ENCODE data around the gene WDR27. TPM values are rescaled to one million over a fixed set of nuclear protein-coding genes. Genes with fewer than 3 reads are reported as not detected.

The WDR27 gene
- polyA plus RNA-seq, 2 of the 4 experiments (the other 2 are of a cell fraction) = 18.9 to 36.1 TPM

- no peak overlapping the region for H3K4me2 ChIP-seq
- no peak for FAIRE-seq
- CTCF ChIA-PET = no interaction called here
Observed at GRCh38 chr6:169424821-169425240, 277.0 kb downstream of the WDR27 start.

GRCh38 chr6:169424149-169424804 is 277.6 kb downstream of the WDR27 start:
- POLR2A ChIA-PET = no interaction called here
- FAIRE-seq (no peak), ATAC-seq (no peak), DNase-seq (ENCODE audit: low read depth in 1 of 2, low spot score in 1 of 2) (no peak)
- Histone ChIP-seq H3K4me3 (no peak overlapping the region), H3K27ac (no peak overlapping the region), H3K9me3 (no peaks in the 10 kb centered on the region), H3K4me2 (no peak overlapping the region), H3K4me1 (peaks cover 8% of the 10 kb centered on the region; the same call in 1 of the 3 replicates)
- TF ChIP-seq MAZ (IDR thresholded peaks at IDR 0.05; ENCODE audit: borderline replicate concordance, low read depth, low read length) (no peak), MAFK (IDR thresholded peaks at IDR 0.05; ENCODE audit: partially characterized antibody) (no peak), FOSL2 (IDR thresholded peaks at IDR 0.05) (no peak), FOSL2 (CRISPR knock-in tag; IDR thresholded peaks at IDR 0.05) (no peak), BCL3 (IDR thresholded peaks at IDR 0.05) (no peak), KDM5A (IDR thresholded peaks at IDR 0.05) (no peak), EHF (CRISPR knock-in tag; IDR thresholded peaks at IDR 0.05) (no peak), EP300 (IDR thresholded peaks at IDR 0.05) (no peak), ZNF302 (CRISPR knock-in tag; IDR thresholded peaks at IDR 0.05) (no peak), MYC (IDR thresholded peaks at IDR 0.05; ENCODE audit: borderline replicate concordance, low read length) (no peak), E2F6 (IDR thresholded peaks at IDR 0.05; ENCODE audit: borderline replicate concordance, low read depth) (no peak), ESRRA (IDR thresholded peaks at IDR 0.05; ENCODE audit: borderline replicate concordance, low read length) (no peak)
- 68% methylated on average over 25 of the region's 28 CpGs for WGBS (ENCODE audit: missing lambda C conversion rate)
- CTCF ChIA-PET = no interaction called here

More at GRCh38 chr6:169424821-169425240, 277.0 kb downstream of the WDR27 start:
- 88% methylated on average over 12 of the region's 24 CpGs for WGBS (ENCODE audit: missing lambda C conversion rate)
- POLR2A ChIA-PET = no interaction called here
- TF ChIP-seq HOXB13 (CRISPR knock-in tag; IDR thresholded peaks at IDR 0.05; ENCODE audit: low read depth) = no peak
- no peak for TF ChIP-seq NFE2L2 (conservative IDR thresholded peaks at IDR 0.05; ENCODE audit: low read length)
- no peak for TF ChIP-seq RNF2 (IDR thresholded peaks at IDR 0.05; ENCODE audit: borderline replicate concordance, low read depth)
- TF ChIP-seq GATA3 (IDR thresholded peaks at IDR 0.05; ENCODE audit: borderline replicate concordance) = no peak
- TF ChIP-seq KDM5A (IDR thresholded peaks at IDR 0.05) = no peak
- TF ChIP-seq PBX3 (IDR thresholded peaks at IDR 0.05) = no peak
- no peak for TF ChIP-seq EHMT2 (IDR thresholded peaks at IDR 0.05; ENCODE audit: low read depth)
- TF ChIP-seq HES2 (IDR thresholded peaks at IDR 0.05) = no peak
- no peak for TF ChIP-seq HOXA7 (CRISPR knock-in tag; IDR thresholded peaks at IDR 0.05)
- TF ChIP-seq FOXS1 (CRISPR knock-in tag; IDR thresholded peaks at IDR 0.05) = no peak
- TF ChIP-seq HMGXB4 (CRISPR knock-in tag; IDR thresholded peaks at IDR 0.05; ENCODE audit: borderline replicate concordance) = no peak
- no peak for TF ChIP-seq NPAS2 (CRISPR knock-in tag; IDR thresholded peaks at IDR 0.05; ENCODE audit: borderline replicate concordance)
- TF ChIP-seq JUNB (IDR thresholded peaks at IDR 0.05) = no peak
- TF ChIP-seq ELK1 (IDR thresholded peaks at IDR 0.05; ENCODE audit: low read depth, low read length) = no peak
- no peak for TF ChIP-seq SREBF2 (IDR thresholded peaks at IDR 0.05)
- TF ChIP-seq RARB (CRISPR knock-in tag; IDR thresholded peaks at IDR 0.05) = no peak
- no peak overlapping the region for H3K4me3 ChIP-seq
- H3K27ac ChIP-seq = no peak overlapping the region
- DNase-seq (ENCODE audit: low read depth in 1 of 2, low spot score in 1 of 2) = no peak
- peaks cover 8% of the 10 kb centered on the region; the same call in 1 of the 3 replicates for H3K4me1 ChIP-seq
- H3K9me3 ChIP-seq = no peaks in the 10 kb centered on the region
- no peak for ATAC-seq
